Left ventricle myocardium inferior (tissue), 1 donor: ENCODE data around the gene PPP1R12A. TPM values are rescaled to one million over a fixed set of nuclear protein-coding genes. Genes with fewer than 3 reads are reported as not detected.
A peak's percentile ranks its signal among the peaks of the same experiment; 100 is the strongest.

ENCODE experiments used
- DNase-seq: peaks from one replicate; pipeline ENCODE4 v3.0.0-alpha.2; 2020
- H3K27ac ChIP-seq: fragments of 200-600 bp; replicated peaks from 2 replicates; pipeline ENCODE4 v1.8.0; 2021
- H3K27me3 ChIP-seq: fragments of 200-600 bp; 2 replicates; pipeline ENCODE4 v1.8.0; 2021; ENCODE audit warnings: low read depth
- H3K36me3 ChIP-seq: fragments of 200-600 bp; 2 replicates; pipeline ENCODE4 v1.8.0; 2021
- H3K4me1 ChIP-seq: fragments of 200-600 bp; 2 replicates; pipeline ENCODE4 v1.8.0; 2021
- H3K4me3 ChIP-seq: fragments of 200-600 bp; 2 replicates; pipeline ENCODE4 v1.8.0; 2021; ENCODE audit warnings: mild to moderate bottlenecking, moderate library complexity
- H3K9me3 ChIP-seq: fragments of 200-600 bp; replicated peaks from 2 replicates; pipeline ENCODE4 v1.8.0; 2021
- CTCF ChIP-seq: fragments of 200-600 bp; IDR thresholded peaks from 2 replicates; pipeline ENCODE4 v1.8.0; 2021; ENCODE audit warnings: antibody characterized with exemption, mild to moderate bottlenecking, borderline replicate concordance
- intact Hi-C: fragments of 100-400 bp; cut with micrococcal nuclease; formaldehyde crosslinking; loops from one replicate; pipeline ENCODE4 v1.11.0; 2022
- total RNA-seq: library from RNA; stranded (reverse); fragmentation: NEBNext Ultra II Directional; extraction: Animal tissue kit (Norgen Biotek cat#: 25700); gene quantifications from one replicate; pipeline ENCODE4 v1.2.1, GENCODE V29; 2021
- donor health status: DM: no; HTN: yes; CAD: no; lungs with severe emphysema.

PPP1R12A gene
- total RNA-seq, 1 donor from 2014 or later: 42.8 TPM

DNA sequence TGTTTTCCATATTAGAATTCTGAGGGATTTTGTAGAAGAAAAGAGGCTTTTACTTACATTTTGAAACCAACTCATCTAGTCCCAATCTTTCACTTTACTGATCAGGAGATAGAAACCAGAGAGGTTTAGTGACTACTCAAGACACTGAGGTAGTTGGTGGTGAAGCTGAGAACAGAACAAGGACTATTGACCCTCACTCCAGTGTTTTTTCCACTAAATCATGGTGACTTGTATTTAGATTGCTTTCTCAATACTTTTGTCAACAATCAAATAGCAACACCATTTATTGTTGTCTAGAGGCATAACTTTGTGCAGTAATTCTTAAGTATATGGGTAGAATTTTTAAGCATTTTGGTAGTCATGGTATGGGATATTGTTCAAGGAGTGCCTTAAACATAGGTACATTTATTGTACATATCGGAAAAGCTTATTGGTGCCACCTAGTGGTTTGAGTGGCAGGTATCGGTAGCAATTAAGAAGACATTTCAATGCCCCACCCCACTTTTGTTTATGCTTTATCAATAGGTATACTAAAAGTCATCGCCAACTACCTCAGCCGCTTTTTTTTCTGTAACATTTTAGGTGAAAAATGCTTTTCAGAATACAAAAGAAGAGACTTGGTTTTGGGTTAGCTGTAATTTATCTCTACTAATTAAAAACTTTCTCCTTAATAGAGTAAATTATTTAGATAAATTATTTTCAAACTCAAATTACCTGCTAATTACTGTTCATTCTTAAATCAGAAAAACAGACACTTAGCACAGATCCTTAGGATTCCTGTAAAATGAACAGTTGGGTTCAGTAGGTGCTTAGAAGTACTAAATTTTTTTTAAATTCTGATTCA lies 196.8 kb downstream of the PPP1R12A start:
- Histone ChIP-seq H3K4me3 (no peak overlapping the region), H3K9me3 (no peaks in the 10 kb centered on the region), H3K4me1 (no peaks in the 10 kb centered on the region), H3K27ac (no peak overlapping the region), H3K27me3 (no peaks in the 10 kb centered on the region), H3K36me3 (no peaks in the 10 kb centered on the region)
- no peak for DNase-seq
- intact Hi-C loops: loop anchor here (5.0 kb wide), 1 partner anchor 181 kb away; no protein-coding TSS in a partner anchor
- peak; percentile 73 for TF ChIP-seq CTCF

GRCh38 chr12:79732638-79733037 lies 202.3 kb downstream of the PPP1R12A start:
- no peak overlapping the region for H3K4me3 ChIP-seq
- no peaks in the 10 kb centered on the region for H3K9me3 ChIP-seq
- intact Hi-C loops: no loop called here
- no peaks in the 10 kb centered on the region for H3K36me3 ChIP-seq
- no peaks in the 10 kb centered on the region for H3K4me1 ChIP-seq
- no peaks in the 10 kb centered on the region for H3K27me3 ChIP-seq
- TF ChIP-seq CTCF: no peak
- no peak overlapping the region for H3K27ac ChIP-seq
- DNase-seq: no peak

- H3K27ac ChIP-seq: no peak overlapping the region
- H3K9me3 ChIP-seq: no peaks in the 10 kb centered on the region
- DNase-seq: no peak
- H3K36me3 ChIP-seq: no peaks in the 10 kb centered on the region
- intact Hi-C loops: no loop called here
- H3K4me1 ChIP-seq: no peaks in the 10 kb centered on the region
- TF ChIP-seq CTCF: no peak
- no peaks in the 10 kb centered on the region for H3K27me3 ChIP-seq
- H3K4me3 ChIP-seq: no peak overlapping the region
Observed at GRCh38 chr12:79725987-79726386, 208.9 kb downstream of the PPP1R12A start.

Other genes starting within 250 kb of the PPP1R12A start
- 10.5 TPM for gene PAWR, start 244.1 kb downstream of the PPP1R12A start, total RNA-seq
- 0.27 TPM for gene OTOGL, start 164.4 kb upstream of the PPP1R12A start, total RNA-seq